ENCODE results near the gene NME3.
A peak's percentile ranks its signal among the peaks of the same experiment; 100 is the strongest.
"Not testable (repeated sequence)": the region's sequence is repeated elsewhere in the genome, so short reads cannot be mapped to it uniquely, and the experiment has no call there.

NME3 gene

DNA sequence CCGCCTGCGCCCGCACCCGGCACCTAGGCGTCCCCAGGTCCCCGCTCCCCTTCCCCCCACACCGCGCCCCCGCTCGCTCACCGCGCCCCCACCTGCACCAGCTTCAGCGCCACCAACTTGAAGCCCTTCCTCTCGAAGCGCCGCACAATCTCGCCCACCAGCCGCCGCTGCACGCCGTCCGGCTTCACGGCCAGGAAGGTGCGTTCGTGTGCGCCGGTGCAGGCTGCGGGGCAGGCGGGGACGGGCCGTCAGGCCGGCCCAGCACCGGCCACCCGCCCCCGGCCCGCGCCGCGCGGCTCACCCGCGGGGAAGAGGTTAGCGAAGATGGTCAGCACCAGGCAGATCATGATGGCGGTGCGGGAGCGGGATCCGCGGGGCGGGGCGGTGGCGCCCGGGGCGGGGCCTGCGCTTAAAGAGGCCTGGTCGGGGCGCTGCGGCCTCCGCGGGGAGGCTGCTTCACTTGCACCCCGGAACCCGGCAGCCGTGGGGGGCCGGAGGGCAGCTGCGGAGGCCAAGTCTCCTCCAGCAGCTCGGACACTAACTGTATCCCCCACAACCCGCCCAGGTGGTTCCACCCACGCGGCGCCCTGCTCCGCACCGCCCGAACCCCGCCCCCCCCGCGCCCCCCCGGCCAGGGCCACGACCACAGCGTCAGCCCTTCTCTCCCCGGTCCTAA lies at the start of gene NME3:
Gene NME3 (minus strand): TSS at position 356 of the 676 bp plus-strand sequence. CDS start 9 bp downstream, at position 347.
- peak; percentile 94 for DNase-seq (ENCODE audit: low spot score)

DNA sequence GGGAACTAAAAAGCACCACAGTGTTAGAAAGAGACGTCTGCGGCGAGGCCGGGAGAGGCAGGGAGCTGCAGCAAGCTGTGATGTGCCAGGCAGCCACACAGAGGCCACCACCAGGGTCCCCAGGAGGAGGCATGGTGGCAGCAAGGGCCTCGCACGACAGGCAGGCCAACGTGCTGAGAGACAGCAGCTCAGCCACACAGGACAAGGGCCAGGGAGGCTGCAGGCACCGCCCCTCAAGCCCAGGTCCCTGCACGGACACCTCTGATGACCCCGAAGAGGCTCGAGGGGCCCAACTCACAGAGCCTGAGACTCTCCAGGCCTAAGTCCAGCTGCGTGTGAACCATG lies 49.6 kb upstream of the NME3 start:
- DNase-seq (ENCODE audit: low spot score) = no peak

DNA sequence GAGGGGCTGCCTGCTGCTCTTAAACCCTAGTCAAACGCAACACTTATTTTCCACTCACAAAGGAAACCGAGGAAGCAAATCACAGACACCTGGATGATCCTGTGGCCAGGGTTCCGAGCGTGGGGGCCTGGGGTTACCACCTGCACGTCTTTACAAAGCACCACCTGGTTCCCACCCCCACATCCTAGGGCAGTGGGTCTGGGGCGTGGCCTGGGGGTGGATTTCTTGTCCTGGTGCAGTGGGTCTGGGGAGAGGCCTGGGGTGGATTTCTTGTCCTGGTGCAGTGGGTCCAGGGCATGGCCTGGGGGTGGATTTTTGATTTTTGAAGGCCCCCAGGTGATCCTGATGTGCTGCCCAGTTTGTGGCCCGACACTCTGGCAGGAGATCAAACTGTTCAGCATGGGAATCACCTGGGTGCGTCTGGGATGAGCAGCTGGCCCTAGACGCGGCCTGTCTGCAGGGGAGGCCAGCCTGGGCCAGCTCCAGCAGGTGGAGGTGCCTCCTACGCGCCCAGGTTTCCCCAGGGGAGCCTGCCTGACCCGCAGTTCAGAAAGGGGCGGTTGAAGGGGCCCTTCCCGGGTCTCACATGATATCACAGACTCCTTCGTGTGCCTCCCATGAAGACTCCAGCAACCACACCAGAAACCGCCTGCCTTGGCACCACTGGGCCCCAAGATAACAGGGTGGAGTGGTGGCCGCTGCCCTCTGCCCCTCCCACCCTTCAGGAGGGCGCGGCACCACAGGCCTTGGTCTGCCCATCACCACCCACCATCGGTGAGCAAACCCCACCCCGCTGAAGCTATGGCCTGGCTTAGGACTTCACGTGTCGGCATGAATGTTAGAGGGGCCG lies 49.0 kb upstream of the NME3 start:
- DNase-seq (ENCODE audit: low spot score) = no peak

DNA sequence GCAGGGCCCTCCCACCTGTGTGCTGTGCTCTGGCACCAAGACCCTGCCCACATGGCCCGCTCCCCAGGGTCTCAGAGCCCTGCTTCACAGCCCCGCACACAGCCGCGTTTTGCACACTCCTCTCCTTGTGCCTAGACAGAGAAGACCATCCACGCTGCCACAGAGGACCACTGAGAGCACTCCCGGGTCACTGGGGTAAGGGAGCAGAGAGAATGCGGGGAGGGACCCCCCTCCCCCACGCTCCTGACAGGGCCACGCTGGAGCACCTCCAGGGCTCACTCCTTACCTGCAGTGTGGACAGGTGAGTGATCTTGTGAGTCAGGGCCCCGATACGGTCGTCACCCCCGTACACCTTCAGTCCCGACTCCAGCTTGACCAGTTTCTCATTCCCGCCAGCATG lies 48.3 kb upstream of the NME3 start:
- DNase-seq (ENCODE audit: low spot score) = no peak

DNA sequence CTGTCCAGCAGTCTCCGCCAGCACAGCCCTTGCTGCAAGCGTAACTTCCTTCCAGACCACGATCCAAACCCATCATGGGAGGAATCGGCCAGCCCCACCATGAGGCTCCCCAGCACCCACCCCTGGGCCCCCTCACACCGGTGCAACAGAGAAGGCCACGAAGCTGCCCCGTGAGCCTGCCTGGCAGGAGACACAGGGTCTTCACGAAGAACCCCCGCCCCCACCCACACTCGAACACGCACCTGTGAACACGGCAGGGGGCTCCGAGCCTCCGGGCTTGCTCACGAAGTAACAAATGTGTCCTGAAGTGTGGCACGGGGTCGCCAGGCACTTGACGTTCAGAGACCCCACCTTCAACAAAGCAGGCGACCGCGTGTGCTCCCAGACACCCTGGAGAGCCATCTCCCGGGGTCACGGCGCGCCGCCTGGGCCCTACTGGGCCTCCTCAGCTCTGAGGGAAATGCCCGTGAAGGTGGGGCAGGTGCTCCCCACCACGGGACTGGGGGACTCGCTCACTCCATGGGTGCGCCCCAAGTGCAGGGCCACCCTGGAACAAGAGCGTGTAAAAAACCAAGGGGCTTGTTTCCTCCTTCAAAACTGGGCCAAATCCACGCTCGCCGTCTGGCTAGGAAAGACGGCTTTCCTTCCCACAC lies 47.7 kb upstream of the NME3 start:
- DNase-seq (ENCODE audit: low spot score) = no peak

DNA sequence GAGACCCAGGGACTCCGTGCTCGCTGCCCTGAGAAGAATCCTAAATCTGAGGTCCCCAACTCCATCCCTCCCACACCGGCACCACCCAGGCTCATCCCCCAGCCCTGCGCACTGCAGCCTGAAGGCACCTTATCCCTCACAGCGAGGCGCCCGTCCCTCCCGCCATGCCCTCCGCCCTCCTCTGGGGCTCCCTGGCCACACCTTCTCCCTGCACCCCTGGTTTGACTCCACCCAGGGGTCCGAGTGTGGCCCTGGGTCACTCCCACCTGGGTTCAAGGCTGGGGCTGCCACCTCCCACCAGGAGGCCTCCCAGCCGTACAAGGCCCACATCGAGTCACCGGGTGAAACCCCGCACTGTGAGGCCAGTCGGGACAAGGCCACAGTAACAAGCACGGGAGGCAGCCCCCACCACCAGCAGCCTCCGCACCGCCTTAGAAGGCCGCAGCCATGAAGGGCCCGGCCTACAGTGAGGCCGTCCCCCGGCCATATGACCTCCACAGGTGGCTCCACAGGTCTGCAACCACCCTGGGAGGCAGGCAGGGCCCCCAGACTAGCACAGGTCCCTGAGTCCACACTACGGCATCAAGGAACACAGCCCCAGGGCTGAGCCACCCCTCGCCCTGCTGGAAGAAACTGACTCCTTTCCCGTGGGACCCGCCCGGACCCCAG lies 47.0 kb upstream of the NME3 start:
- no peak for DNase-seq (ENCODE audit: low spot score)

DNA sequence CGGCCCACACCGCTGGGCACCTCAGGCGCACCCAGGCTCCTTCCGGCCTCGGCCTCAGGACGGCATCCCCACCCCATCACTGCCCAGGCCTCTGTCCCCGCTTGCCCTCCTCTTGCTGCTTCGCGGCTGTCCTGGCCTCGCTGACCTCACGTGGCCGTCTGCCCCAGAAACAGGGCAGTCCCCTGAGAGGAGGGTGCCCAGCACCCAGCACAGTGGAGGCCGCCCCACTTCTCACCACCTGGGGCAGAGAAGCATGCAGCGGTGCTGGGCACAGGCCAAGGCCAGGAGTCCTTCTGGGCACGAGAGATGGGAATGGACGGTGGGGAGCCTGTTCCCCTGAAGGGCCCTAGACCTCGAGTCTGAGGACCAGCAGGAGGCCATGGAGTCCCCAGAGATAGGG lies 46.4 kb upstream of the NME3 start:
- no peak for DNase-seq (ENCODE audit: low spot score)

DNA sequence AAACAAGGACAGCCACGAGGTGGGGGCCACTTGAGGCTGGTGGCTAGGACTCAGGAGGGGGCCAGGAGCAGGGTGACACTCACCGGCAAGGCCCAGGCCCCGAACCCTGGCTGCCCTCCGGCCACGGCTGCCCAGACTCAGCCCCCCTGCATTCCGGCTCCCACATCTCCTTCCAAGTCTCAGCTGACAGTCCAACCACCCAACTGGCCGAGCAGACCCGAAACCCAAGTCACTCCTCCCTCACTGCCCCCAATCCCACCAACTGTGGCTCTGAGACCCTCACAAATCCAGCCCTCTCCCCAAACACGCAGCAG lies 45.9 kb upstream of the NME3 start:
- no peak for DNase-seq (ENCODE audit: low spot score)

DNA sequence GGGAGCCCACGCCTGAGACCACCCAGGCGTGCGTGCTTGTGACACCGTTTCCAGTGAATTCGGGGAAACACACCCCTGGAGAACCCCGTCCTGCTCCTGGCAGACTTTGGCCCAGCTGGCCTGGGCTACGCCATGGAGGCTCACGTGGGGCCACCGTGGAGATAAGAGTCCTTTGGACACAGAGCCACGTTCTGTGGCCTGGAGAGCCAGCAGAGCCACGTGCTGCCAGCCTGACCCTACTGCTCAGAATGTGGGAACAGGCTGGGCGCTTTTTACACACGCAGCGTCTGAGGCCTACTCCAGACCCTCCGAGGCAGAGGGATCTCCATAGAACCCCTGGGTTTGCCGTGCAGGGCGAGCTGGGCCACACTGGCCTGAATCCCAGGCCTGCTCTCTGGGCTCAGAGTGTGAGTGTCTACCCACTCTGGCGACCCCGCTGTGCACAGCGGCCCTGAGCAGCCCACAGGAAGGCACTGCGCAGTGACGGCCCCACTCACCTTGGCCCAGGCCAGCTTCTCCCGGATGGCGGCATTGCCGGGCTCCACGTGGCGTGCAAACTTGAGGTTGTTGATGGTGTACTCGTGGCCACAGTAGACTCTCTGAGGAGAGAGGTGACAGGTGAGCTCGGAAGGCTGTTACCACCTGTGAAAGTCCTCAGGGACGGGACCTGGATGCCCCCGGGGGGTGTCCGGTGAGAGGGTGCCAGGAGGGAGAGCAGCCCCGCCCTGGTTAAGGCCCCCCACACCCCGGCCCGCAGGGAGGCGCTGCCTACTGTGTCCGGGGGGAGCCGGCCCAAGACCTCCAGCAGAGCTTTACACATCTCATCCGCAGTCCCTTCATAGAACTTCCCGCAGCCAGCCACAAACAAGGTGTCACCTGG lies 45.3 kb upstream of the NME3 start:
- no peak for DNase-seq (ENCODE audit: low spot score)

DNA sequence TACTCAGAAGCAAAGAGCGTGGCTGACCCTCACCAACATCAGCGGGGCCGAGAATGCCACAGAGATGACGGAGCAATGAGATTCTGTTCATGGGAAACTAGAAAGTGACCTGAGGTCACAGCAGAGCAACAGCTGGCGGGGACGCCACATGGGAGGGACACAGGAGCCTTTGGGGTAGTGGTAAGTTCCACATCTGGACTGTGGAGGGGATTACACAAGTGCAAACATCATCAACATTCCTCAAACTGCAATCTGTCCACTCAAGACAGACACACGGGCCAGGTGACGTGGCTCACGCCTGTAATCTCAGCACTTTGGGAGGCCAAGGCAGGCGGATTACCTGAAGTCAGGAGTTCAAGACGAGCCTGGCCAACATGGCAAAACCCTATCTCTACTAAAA lies 44.1 kb upstream of the NME3 start:
- no peak for DNase-seq (ENCODE audit: low spot score)

DNA sequence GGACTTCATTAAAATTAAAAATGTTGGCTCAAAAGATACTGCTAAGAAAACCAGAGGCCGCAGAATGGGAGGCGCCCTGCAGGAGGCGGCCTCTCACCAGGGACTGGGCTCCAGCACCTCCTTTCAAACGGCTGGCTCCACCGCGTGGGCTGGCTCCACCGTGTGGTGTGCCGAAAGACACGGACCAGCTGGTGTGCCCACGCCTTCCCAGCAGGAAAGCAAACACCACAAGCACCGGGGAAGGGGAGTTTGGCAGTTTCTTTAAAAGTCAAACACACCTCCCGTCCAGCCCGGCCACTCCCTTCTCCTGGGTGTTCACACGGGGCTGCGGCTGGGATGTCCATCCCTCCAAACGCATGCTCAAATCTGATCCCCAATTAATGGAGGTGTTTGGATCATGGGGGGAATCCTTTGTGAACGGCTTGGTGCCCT lies 41.4 kb upstream of the NME3 start:
- peak; percentile 88 for DNase-seq (ENCODE audit: low spot score)

DNA sequence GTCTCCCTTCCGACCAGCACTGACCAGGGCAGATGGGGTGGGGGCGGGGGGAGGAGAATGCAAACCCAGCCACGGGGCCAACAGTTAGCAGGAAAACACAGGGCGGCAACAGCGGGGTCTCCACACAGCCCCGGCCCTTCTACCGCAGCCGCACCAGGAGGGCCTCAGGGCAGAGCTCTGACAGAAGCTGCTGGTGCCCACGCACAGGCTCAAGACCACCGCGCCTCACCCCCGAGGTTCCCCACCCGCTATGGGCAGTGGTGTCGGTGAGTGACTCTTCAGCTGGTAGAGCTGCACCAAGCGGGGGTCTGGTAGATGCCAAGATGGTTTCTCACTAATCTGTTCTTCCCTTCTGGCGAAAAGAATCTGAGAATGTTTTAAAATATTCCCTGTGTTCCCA lies 39.2 kb upstream of the NME3 start:
- DNase-seq (ENCODE audit: low spot score) = no peak

DNA sequence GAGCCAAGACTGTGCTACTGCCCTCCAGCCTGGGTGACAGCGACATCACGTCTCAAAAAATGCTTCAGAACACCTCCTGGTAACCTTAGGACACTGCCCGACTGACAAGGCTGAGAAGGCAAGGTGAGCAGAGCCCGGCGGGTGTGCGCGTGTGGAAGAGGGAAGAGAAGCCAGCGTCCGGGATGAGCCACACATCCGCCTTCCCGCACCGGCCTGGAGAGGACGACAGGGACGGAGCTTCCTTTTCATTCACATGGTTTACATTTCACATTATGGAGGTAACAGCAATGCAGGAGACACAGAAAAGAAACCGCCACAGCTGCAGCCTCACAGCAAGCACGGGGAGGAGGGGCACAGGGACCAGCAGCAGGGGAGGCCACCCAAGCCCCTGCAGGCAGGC lies 38.8 kb upstream of the NME3 start:
- DNase-seq (ENCODE audit: low spot score) = no peak

DNA sequence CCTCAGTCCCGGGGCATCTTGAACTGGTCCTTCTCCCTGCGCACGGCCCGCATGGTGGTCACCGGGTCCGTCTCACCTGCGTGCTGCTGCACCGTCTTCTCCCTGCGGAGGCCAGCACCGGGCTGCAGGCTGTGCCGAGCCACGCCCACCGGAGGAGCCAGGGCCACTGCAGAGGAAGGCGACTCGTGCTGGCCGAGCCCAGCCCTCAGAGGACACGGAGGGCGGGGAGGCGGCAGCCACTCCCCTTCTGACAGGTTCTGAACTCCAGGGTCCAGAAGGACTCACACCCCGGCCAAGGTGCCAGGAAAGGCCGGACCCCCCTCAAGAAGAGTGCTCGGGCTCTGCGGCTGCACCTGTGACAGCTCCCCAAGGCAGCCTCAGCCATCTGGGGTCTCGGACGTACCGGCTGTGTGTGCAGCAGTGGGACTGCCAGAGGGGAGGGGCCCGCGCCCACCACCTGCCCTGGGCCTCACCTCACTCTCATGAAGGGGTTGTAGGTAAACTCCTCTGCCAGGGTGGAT lies 38.0 kb upstream of the NME3 start:
- no peak for DNase-seq (ENCODE audit: low spot score)

DNA sequence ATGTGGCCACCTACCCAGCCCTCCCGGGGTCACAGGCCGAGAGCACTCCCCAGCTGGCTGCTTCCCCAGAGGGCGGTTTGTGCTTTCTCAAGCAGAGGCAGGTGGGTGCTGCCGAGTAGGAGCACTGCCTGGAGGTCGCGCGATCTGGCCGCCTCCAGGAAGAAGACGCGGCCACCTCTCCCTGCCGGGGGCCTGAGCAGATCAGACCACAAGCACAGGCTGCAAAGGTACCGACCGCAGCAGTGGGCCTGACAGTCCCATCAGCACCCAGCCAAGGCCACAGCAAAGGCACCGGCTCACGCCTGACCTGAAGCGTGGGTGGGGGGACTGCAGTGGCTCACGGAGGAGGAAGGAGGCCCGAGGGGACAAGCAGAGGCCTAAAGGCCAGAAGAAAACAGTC lies 37.3 kb upstream of the NME3 start:
- DNase-seq (ENCODE audit: low spot score) = no peak

DNA sequence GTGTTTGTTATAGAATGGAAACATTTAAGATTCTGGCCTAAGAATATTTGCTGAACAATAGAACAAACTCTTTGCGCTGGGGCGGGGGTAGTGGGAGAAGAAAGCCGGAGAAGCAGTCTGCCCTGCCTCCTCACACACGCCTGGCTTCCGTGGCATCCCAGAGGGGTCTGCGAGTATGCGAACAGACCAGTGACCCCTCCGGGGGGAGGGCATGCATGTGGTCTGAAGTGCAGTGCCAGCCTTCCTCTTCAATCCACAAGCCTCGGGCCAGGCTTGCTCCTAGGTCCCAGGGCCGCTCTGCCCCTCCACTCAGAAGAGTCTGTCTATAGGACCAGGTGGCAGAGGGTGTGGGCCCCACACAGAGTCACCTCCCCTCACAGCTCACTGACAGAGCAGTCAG lies 36.3 kb upstream of the NME3 start:
- no peak for DNase-seq (ENCODE audit: low spot score)

DNA sequence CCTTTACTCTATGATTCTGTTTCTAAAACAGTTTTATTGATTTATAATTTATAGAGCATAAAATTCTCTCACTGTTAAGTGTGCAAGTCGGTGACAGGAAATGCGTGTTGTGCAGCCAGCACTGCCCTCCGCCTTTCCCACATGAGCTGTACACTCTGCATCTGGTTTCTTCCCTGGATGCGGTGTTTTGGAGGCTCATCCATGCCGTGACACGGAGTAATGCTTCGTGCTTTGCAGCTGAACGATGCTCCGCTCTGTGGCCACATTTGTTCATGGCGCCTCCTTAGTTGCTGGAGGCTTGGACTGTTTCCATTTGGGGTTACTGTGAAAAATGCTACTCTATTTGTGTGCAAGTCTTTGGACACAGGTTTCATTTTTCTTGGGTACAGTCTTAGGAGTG lies 29.4 kb upstream of the NME3 start:
- peak; percentile 61 for DNase-seq (ENCODE audit: low spot score)

DNA sequence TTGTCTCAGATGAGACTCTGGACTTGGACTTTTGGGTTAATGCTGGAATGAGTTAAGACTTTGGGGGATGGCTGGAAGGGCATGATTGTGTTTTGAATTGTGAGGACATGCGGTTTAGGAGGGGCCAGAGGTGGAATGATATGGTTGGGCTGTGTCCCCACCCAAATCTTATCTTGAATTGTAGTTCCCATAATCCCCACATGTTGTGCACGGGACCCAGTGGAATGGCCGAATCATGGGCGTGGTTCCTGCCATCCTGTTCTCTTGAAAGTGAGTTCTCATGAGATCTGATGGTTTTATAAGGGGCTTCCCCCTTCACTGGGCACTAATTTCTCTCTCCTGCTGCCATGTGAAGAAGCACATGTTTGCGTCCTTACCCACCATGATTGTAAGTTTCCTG lies 27.9 kb upstream of the NME3 start:
- DNase-seq (ENCODE audit: low spot score) = not testable (repeated sequence)

DNA sequence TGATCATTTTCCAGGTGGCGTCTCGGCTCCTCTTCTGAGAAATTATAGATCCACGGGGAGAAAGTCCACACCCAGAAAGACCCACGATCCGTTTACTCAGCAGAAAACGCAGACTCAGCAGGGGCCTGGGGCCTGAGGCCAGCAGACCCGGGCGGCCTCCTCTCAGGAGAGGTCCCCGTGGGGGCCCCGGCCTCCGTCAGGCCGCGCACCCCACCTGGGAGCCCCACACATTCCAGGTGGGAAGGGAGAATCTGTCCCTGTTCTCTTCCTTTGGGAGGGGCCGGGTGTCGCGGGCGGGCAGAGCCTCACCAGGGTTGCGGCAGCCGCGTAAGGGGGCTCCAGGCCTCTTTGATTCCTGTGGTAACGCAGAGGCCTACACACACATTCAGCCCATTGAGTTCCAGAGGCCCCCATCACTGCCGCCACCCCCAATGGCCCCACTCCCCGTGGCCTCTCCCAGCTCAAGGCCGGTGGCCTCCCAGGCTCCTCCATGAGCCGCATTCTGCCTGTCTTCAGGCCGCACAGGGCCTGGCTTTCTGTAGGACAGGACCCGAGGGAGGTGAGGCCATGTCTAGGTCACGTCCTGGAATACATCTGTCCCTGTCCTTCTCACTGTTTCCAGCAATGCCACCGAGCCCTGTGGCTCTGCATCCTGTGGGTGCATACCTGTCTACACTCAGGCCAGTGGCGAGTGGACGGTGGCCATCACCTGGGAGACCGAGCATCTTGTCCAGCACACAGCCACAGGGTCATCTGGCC lies 23.7 kb upstream of the NME3 start:
- no peak for DNase-seq (ENCODE audit: low spot score)

DNA sequence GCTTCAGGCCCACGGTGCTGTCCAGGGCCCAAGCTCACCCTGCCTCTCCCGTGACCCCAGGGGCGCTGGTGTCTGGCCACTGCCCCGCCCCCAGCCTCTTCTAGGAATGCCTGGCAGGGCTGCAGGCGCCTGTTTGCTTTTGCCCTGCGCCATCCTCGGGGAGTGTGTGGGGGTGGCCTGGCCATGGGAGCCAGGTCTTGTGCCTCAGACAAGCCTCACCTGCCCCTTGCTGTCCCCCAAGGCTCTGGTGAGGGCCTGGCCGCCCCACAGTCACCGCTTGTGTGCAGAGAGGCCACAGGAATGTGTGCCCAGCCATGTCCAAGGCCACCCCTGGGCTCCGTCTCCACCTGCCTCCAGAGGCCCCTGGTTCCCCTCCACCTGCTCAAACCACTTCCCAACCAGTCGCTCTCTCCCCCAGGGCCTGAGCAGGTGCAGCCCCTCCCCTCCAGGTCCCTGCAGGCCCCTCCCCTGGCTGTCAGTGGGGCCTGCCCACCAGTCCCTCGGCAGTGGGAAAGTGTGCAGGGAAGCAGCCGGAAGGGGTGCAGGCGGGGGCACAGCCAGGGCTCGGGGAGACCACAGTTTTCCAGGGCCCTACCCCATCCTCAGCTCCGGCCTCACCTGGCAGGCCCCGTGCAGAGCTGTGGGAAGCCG lies 23.0 kb upstream of the NME3 start:
- no peak for DNase-seq (ENCODE audit: low spot score)

Measured in GM03348 (cell line).